K562 (cell line): ENCODE results near the gene FCHO2. TPM values are rescaled to one million over a fixed set of nuclear protein-coding genes. Genes with fewer than 3 reads are reported as not detected.

Source experiments
- ATF7 ChIP-seq: fragments of 450-650 bp; IDR thresholded peaks from 2 replicates; pipeline ENCODE4 v1.7.1; 2014; ENCODE audit warnings: mild to moderate bottlenecking, moderate library complexity
- BACH1 ChIP-seq: fragments of 200-800 bp; sonication (Bioruptor generic); IDR thresholded peaks from 2 replicates; pipeline ENCODE4 v1.6.1; 2016; ENCODE audit warnings: missing genetic modification characterization, missing compliant biosample characterization
- CREB5 ChIP-seq: fragments of 250-450 bp; sonication (Bioruptor Pico); IDR thresholded peaks from 2 replicates; pipeline ENCODE4 v1.5.0; 2020; ENCODE audit warnings: mild to moderate bottlenecking
- FUS ChIP-seq: fragments of 200-400 bp; formaldehyde crosslinking; optimal IDR thresholded peaks from 2 replicates; pipeline ENCODE3; 2017; ENCODE audit warnings: low read depth, low read length
- GATAD2B ChIP-seq: fragments of 450-650 bp; IDR thresholded peaks from 2 replicates; pipeline ENCODE4 v1.6.1; 2017; ENCODE audit warnings: mild to moderate bottlenecking, borderline replicate concordance
- GTF2A2 ChIP-seq: IDR thresholded peaks from 2 replicates; pipeline ENCODE4 v1.6.1; 2016; ENCODE audit warnings: mild to moderate bottlenecking, missing genetic modification characterization, missing compliant biosample characterization
- HDAC8 ChIP-seq: fragments of 450-650 bp; IDR thresholded peaks from 2 replicates; pipeline ENCODE4 v1.6.1; 2016; ENCODE audit warnings: mild to moderate bottlenecking, missing genetic modification characterization, moderate library complexity, missing compliant biosample characterization
- HLTF ChIP-seq: fragments of 450-650 bp; IDR thresholded peaks from 2 replicates; pipeline ENCODE4 v1.6.1; 2016
- KDM5B ChIP-seq: fragments of 200-600 bp; sonication (generic); IDR thresholded peaks from 2 replicates; pipeline ENCODE4 v1.6.1; 2012; ENCODE audit warnings: low read depth, mild to moderate bottlenecking, moderate library complexity, low read length, control low read depth, inconsistent platforms; ENCODE audit not compliant: insufficient replicate concordance
- L3MBTL2 ChIP-seq: fragments of 450-650 bp; IDR thresholded peaks from 2 replicates; pipeline ENCODE4 v1.6.1; 2016; ENCODE audit warnings: mild to moderate bottlenecking, moderate library complexity
- MCM2 ChIP-seq: fragments of 450-650 bp; IDR thresholded peaks from 2 replicates; pipeline ENCODE4 v1.6.1; 2017; ENCODE audit warnings: low read depth, mild to moderate bottlenecking
- POLR3G ChIP-seq: IDR thresholded peaks from 2 replicates; pipeline ENCODE4 v1.6.1; 2011; ENCODE audit not compliant: insufficient read length, insufficient replicate concordance; ENCODE audit errors: extremely low read depth
- RREB1 ChIP-seq: fragments of 250-450 bp; sonication (Bioruptor Pico); IDR thresholded peaks from 2 replicates; pipeline ENCODE4 v1.4.0; 2020
- SETDB1 ChIP-seq: IDR thresholded peaks from one replicate; pipeline ENCODE4 v1.6.1; 2012; ENCODE audit warnings: low read length, control low read depth, inconsistent platforms
- TCF3 ChIP-seq: sonication (generic); formaldehyde crosslinking; IDR thresholded peaks from 2 replicates; pipeline ENCODE4 v1.4.0; 2020; ENCODE audit warnings: mild to moderate bottlenecking, missing genetic modification reagents
- TCFL5 ChIP-seq: fragments of 250-450 bp; sonication (Bioruptor Pico); conservative IDR thresholded peaks from 2 replicates; pipeline ENCODE4 v1.6.1; 2021; ENCODE audit warnings: mild to moderate bottlenecking, moderate library complexity, matching md5 sums
- TRIM25 ChIP-seq: fragments of 450-650 bp; IDR thresholded peaks from 2 replicates; pipeline ENCODE4 v1.7.0; 2016; ENCODE audit warnings: borderline replicate concordance
- ZEB2 ChIP-seq: fragments of 450-650 bp; IDR thresholded peaks from 2 replicates; pipeline ENCODE4 v1.6.1; 2016
- ZNF395 ChIP-seq: fragments of 200-800 bp; sonication (Bioruptor generic); IDR thresholded peaks from 2 replicates; pipeline ENCODE4 v1.6.1; 2017; ENCODE audit warnings: missing genetic modification characterization, missing compliant biosample characterization
- ZSCAN29 ChIP-seq: fragments of 450-650 bp; IDR thresholded peaks from 2 replicates; pipeline ENCODE4 v1.6.1; 2017
- polyA plus RNA-seq, 8 experiments: library from polyadenylated mRNA; depleted of rRNA in 4 of 8; stranded (reverse) in 5 of 8; unstranded in 3 of 8; fragments of >200 nt; fragmentation: Nextera tagmentation in 2 of 8; fragmentation: Illumina TruSeq in 1 of 8; extraction: Ambion mirVana in 2 of 8; extraction: Trizol in 1 of 8; gene quantifications; 2 replicates each; pipeline versions ENCODE4 v1.2.1 to v1.2.3, GENCODE V29; 2011 to 2014; ENCODE audit warnings: inconsistent platforms in 1 of 8, missing spikeins in 1 of 8
- total RNA-seq, 7 experiments: library from RNA; depleted of rRNA in 6 of 7; stranded (reverse); fragments of >200 nt in 6 of 7; fragmentation: Illumina TruSeq in 2 of 7; extraction: Trizol in 2 of 7; gene quantifications; 2 replicates each; pipeline versions ENCODE4 v1.2.1 to v1.2.3, GENCODE V29; 2011 to 2021; ENCODE audit warnings: low replicate concordance in 1 of 7

FCHO2 gene
- total and polyA plus RNA-seq, 9 of the 15 experiments (the other 6 are each of a cell fraction or from before 2014, with no cell fraction given) = 4.4 to 13.4 (median 8.3) TPM

- TF ChIP-seq POLR3G (no peak), FUS (no peak), TCFL5 (CRISPR knock-in tag) (no peak), TRIM25 (no peak), ZSCAN29 (0 out of 2 replicates have a peak, but pooled peaks have one; percentile 37), GATAD2B (no peak), BACH1 (no peak), RREB1 (CRISPR knock-in tag) (no peak), CREB5 (CRISPR knock-in tag) (no peak), GTF2A2 (tag) (no peak), MCM2 (no peak), HLTF (no peak), SETDB1 (no peak), KDM5B (peak; percentile 72), TCF3 (CRISPR knock-in tag) (no peak; the same call in 1 of the 2 replicates), L3MBTL2 (no peak; the same call in 1 of the 2 replicates), ATF7 (peak; percentile 57; the same call in 1 of the 2 replicates), ZNF395 (CRISPR knock-in tag) (peak; percentile 85), ZEB2 (no peak), HDAC8 (no peak)
Observed at GRCh38 chr5:72955768-72956323, at the start of gene FCHO2 (continued).
